Left renal cortex interstitium (tissue), 4 donors: Measurements from ENCODE around the gene UQCRH. TPM values are rescaled to one million over a fixed set of nuclear protein-coding genes. Genes with fewer than 3 reads are reported as not detected.
"Not testable (repeated sequence)": the region's sequence is repeated elsewhere in the genome, so short reads cannot be mapped to it uniquely, and the experiment has no call there.

Source experiments
- DNase-seq, 4 donors: peaks; one replicate each; pipeline ENCODE4 v3.0.0-alpha.2; 2013; ENCODE audit warnings: low read depth in 4 of 4, low spot score in 2 of 4, missing footprints in 1 of 4
- polyA plus RNA-seq, 4 donors: library from polyadenylated mRNA; unstranded; fragments of 120-200 nt; gene quantifications; one replicate each; pipeline ENCODE4 v1.2.1, GENCODE V29; 2013; ENCODE audit not compliant: insufficient read length in 4 of 4

UQCRH gene
- polyA plus RNA-seq, 4 donors = 354 to 478 (median 418) TPM

- not testable (repeated sequence) for DNase-seq
These were observed 28.5 kb downstream of the UQCRH start for GRCh38 chr1:46331786-46332540.

GRCh38 chr1:46333300-46334029, 30.0 kb downstream of the UQCRH start:
- DNase-seq = no peak

- no peak for DNase-seq
These were observed 30.5 kb downstream of the UQCRH start for GRCh38 chr1:46334030-46334384.

GRCh38 chr1:46335081-46335480, 31.6 kb downstream of the UQCRH start:
- DNase-seq = no peak

GRCh38 chr1:46337409-46337808, 33.9 kb downstream of the UQCRH start:
- DNase-seq = not testable (repeated sequence)

GRCh38 chr1:46340404-46341221, 37.1 kb downstream of the UQCRH start, which contains the start of gene NSUN4:
Gene NSUN4 (plus strand): TSS chr1:46340807. CDS start chr1:46340827, 20 bp downstream.
- peak; percentile 89 to 95 (median 92) for DNase-seq

- DNase-seq = no peak
These were observed 38.0 kb downstream of the UQCRH start for GRCh38 chr1:46341222-46342083.

GRCh38 chr1:46342084-46342656, 38.7 kb downstream of the UQCRH start:
- no peak for DNase-seq

- no peak for DNase-seq
These were observed 39.3 kb downstream of the UQCRH start for GRCh38 chr1:46342677-46343350.

- DNase-seq = no peak
These were observed 39.8 kb downstream of the UQCRH start for GRCh38 chr1:46343351-46343695.

GRCh38 chr1:46343705-46344104, 40.2 kb downstream of the UQCRH start:
- no peak for DNase-seq

- no peak for DNase-seq
These were observed 41.0 kb downstream of the UQCRH start for GRCh38 chr1:46344481-46344880.

- no peak for DNase-seq
These were observed 41.8 kb downstream of the UQCRH start for GRCh38 chr1:46345281-46345680.

GRCh38 chr1:46352363-46352762, 48.9 kb downstream of the UQCRH start:
- no peak for DNase-seq

- DNase-seq = not testable (repeated sequence)
These were observed 52.4 kb downstream of the UQCRH start for GRCh38 chr1:46355920-46356319.

- DNase-seq = no peak
These were observed 58.7 kb downstream of the UQCRH start for GRCh38 chr1:46362158-46362557.

- DNase-seq = no peak
These were observed 59.6 kb downstream of the UQCRH start for GRCh38 chr1:46363121-46363520.

- no peak for DNase-seq
These were observed 61.1 kb downstream of the UQCRH start for GRCh38 chr1:46364612-46365011.

- not testable (repeated sequence) for DNase-seq
These were observed 62.3 kb downstream of the UQCRH start for GRCh38 chr1:46365796-46366195.
